Hematopoietic multipotent progenitor cell treated with erythropoietin and hydrocortisone succinate and interleukin-3 and kit ligand, for 6 days (in vitro differentiated cells): ENCODE measurements around the gene TGFBR3L.
A peak's percentile ranks its signal among the peaks of the same experiment; 100 is the strongest.
"Not testable (repeated sequence)": the region's sequence is repeated elsewhere in the genome, so short reads cannot be mapped to it uniquely, and the experiment has no call there.

ENCODE experiments used
- DNase-seq: peaks from one replicate; pipeline ENCODE4 v3.0.0-alpha.2; 2015

The TGFBR3L gene

DNA sequence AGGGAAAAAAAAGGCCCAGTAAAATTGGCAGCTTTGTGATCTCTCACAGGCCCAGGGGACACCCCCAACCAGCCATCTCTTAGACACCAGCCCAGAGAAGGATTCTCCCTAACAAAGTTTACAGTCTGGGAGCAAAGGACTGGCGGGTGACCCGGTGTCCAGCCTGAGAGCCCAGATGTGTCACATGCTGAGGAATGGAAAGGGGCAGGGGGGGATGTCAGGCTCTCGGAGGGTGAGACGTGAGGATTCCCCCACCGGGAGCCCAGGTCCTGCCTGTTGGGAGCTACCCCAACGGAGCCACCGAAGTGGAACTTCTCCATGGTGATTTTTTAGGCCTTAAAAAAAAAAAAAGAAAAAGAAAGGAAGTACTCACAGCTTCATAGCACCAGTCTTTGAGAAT, 16.1 kb downstream of the TGFBR3L start:
- no peak for DNase-seq

DNA sequence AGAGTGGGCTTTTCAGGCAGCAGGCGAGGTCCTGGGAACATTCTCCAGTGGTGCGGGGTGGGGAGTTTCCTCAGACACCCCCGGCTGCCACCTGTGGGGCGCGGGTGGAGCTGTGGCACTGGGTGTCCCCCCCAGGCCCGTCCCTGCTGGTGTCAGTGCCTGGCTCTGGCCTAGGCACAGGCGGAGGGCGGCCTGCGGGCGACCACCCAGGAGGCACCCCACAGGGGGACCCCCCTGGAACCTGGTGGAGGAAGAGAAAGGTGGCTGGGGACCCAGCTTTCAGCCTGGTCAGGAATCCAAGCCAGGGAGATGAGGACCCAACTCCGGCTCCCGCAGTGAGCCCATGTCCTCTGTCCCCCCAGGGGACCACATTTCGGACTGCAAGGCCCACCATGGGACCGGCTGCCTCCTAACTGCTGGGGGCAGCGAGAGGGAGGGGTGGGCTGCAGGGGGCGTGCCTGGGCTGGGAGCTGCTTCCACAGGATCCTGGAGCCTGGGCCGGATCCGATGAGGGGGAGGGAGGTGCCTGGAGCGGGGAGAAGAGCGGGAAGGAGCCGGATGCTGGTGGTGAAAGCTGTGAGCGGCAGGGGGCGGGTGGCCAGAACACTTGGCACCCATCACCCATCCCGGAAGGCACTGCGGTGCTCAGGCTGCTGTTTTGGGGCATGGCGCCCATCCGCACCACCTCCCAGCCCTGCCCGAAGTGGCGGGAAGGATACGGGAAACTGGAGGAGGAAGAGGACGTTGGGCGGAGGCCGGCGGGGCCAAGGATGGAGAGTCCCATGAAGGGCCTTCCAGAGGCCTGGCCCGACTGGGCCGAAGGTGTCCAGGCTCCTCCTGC, 16.8 kb downstream of the TGFBR3L start:
- no peak for DNase-seq

DNA sequence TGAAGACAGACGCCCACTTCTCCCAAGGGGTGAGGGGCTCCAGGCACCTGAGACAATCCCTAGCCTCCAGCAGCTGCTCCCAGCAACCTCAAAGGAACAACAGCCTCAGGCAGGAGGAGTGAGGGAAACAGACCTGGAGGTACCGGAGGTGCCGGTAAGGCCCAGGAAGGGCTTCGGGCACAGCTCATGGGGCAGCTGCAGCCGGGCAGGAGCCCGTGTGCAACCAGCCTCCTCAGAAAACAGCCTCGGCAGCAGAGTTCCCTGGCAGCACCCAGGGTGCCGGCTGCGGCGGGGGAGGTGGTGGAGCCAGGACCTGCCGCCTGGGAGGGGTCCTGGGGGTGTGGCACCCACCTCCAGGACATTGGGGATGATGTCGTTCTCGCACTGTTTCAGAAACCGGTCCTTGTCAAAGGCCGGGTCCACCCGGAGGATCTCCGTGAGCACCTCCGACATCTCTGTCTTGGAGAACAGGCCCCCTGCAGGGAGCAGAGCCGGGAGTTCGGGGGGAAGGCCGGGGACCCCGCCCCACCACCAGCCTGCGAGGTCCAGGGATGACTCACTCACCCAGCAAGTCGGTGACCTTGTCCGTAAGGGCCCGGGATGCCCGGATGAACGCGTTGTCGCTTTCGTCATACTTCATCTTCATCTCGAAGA, 17.8 kb downstream of the TGFBR3L start:
- no peak for DNase-seq

DNA sequence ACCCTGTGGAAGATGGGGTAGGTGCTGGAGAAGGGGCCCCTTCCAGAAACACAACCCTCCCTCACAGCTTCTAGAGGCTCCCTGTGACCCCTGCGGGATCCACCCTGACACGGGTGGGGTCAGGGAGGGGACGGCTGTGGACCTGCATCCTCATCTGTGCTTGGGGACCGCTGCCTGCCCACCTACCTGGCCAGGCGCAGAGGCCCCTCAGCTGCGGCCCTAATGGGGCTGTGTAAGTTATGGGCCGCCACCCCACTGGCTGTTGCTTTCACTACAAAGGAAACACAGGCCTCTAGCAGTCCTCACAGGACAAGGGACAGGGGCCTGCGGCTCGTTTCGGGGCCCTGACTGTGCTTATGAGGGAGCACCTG, 18.3 kb downstream of the TGFBR3L start:
- no peak for DNase-seq

DNA sequence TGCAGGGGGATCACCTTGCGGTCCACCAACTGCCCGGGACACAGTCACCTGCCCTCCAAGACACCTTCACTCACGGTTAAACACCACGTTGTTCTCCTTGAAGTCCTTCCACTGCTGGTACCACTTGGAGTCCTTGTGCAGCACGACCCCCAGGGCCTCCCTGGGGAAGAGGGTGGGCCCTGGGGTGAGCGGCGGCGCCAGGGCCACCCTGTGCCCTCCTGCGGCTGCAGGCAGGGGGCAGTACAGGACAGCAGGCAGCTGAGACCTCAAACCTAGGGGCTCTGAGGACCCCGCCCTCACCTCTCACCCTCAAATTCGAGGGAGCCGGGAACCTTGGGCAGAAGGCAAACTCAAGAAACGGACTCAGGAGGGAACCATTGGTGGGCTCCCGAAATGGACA, 18.8 kb downstream of the TGFBR3L start:
- DNase-seq, result no peak

DNA sequence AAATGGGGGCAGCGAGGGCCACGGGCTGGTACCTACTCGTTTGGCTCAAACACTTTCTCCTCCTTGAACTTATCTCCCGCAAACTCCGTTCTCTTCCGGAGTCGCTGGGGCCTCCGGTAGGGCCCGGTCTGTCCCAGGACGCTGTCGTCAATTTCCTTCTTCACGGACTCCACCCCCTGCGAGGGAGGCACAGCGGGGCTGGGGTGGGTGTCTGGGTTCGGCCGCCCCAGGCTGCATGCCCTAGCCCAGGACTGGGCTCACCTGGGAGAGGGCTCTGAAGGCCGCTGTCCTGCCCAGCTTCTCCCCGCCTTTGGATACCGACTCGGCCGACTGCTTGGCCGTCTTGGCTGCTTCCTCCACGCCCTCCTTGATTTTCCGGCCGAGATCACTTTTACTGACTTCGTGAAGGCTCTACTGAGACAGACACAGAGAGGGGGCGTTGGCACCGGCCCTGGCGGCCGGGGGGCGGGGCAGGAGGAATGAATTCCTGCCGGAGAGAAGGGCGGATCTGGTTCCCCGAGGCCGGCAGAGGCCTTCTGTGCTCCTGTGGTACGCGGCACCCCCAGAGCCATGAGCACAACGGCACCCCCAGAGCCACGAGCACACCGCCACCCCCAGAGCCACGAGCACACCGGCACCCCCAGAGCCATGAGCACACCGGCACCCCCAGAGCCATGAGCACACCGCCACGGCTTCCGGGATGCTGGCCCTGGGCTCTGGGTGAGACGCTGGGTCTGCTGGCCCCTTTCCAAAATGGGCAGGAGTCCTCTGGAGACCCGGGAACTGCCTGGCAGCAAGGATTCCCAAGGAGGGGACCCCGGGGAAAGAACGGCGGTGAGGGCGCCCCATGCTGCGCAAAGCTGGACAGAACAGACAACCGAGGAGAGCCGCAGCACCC, 19.4 kb downstream of the TGFBR3L start:
- no peak for DNase-seq

DNA sequence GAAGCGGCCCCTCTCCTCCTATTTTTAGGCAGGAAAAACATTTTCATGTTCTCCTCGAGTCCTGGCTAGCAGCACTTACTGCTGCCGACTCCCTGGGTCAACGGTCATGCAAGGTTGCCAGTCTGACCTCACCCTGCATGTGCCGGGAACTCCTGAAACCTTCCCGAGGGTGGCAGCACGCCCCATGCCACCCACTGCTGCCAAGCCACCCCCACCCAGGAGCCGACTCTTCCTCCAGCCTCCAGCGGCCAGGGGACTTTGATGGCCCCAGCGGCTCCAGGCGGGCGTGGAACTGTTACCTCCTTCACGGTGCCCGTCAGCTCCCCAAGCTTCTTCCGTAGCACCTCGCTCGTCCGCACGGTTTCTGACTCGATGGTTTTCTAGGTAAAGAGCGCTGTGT, 20.1 kb downstream of the TGFBR3L start:
- no peak for DNase-seq

DNA sequence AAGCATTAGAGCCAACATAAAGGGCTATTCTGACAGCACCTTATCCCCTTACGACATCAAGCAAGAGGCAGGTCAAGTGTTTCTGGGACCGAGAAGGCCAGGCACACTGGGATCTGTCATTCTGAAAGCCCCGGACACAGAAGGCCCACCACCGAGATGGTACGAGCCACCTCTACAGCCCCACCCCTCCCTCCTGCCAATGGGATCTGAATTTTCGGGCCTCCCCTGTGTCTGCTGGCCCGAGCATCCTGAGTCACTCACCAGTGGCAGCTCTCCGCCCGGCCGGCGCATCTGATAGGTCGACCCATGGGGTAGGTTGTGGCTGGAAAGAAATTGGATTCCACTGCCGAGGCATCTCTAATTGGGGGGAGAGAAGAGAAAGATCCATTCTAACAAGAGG, 26.2 kb downstream of the TGFBR3L start:
- no peak for DNase-seq

DNA sequence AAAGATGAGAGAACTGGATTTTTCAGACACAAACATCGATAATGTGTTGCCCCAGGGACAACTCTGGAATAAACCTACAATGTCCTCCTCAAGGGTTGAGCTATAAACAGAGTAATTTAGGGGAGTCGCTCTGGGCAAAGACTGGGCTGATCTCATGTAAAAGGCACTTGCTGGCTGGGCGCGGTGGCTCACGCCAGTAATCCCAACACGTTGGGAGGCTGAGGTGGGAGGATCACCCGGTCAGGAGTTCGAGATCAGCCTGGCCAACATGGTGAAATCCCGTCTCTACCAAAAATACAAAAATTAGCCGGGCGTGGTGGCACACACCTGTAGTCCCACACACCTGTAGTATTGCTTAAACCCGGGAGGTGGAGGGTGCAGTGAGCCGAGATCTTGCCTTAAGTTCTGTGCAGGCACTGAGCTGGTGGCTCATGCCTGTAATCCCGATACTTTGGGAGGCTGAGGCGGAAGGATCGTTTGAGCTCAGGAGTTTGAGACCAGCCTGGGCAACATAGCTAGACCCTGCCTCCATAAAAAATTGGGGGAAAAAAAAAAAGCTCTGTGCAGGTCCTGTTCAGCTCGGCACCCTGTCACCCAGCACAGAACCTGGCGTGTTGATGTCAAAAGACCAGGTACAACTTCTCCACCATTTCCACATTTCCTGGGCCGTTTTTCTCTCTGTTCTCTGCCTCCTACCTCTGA, 27.4 kb downstream of the TGFBR3L start:
- no peak for DNase-seq

DNA sequence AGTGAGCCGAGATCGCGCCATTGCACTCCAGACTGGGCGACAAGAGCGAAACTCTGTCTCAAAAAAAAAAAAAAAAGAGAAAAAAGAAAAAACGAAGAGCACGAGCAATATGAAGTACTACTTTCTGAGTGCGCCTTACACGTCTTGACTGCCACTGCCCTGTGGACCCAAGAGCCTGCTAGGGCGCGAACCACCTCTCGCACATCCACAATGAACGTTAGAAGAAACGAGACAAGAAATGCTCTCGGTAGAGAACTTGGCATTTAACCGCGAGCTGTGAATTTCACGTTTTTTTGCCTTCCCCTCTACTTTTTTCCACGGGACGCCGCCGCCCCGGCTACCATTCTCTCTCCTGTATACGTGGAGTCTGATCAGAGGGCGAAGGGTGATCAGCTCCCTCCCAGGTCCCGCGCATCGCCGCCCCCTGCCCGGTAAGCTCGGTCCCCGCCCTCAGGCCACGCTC, 28.4 kb downstream of the TGFBR3L start:
- DNase-seq, result peak; percentile 43

DNA sequence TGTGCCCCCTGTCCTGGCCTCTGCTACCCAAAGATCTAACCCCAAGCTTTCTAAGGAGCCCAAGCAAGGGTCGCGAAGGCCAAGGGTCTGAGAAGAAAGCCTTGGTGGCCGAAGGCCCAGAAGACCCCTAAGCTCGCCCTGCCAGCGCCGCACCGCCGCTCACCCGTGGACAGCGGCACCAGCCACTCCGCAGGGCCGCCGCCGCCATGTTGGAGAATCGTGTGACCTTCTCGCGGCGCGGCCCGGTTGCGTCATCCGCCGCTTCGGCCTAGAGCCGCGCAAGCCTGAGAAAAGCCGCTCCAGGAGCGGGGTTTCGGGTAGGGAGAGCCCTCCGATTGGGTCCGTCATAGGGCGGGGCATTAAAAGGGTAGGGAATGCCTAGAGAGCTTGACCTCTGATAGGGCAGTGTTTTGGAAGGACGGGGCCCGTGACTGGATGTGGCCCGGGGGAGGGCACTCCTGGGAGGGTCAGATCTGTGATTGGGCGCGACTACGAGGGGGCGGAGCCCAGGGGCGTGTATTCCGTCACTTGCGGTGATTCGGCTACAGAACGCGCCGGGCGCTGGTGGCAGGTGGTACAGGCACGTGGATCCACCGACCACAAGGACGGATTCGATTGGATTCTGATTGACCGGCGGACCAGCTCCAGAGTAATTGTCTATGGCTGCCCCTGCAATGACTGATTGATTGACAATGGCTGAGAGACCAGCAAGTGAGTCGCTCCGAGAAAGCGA, 29.0 kb downstream of the TGFBR3L start, which contains the start of gene TIMM44:
Gene TIMM44, minus strand, starts transcription at position 223 of the 733 bp plus-strand sequence. Its CDS starts 15 bp downstream, at position 208.
- DNase-seq, result peak; percentile 100

DNA sequence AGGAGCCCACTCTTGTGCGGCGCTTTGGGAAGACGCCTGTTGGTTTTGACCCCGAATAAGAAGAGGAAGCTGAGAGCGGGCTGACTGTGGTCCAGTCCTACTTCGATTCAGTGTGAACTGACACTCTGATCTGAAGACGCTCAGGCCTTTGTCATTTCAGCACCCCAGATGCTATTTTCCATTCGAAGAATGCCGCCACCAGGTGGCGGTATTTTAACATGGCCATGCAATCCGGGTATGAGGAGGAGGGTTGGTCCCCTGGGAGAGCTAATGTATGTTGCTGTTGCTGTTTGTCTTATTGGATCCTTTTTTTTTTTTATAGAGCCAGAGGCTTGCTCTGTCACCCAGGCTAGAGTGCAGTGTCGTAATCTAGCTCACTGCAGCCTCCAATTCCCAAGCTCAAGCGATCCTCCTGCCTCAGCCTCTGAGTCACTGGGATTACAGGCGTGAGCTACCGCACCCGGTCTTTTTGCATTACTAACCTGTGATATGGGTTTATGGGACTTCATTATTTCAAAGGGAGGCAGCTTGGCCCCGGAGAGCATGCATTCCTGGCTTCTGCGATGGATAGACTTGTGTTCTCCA, 29.6 kb downstream of the TGFBR3L start:
- peak; percentile 95 for DNase-seq

DNA sequence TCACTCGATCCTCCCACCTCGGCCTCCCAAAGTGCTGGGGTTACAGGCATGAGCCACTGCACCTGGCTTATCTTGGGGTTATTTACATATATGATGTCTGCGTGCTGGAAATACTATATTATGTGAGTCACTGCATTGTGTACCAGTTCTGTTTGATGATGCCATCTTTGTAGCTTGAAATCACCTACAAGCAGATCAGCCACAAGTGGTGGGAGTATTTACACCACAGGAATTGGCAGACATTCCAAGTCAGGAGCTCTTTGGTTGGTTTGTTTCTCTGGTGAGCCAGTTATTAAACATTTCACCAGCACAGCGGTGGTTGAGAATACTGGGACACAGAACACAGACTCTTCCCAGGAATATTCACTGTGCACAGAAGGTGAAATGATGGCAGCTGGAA, 33.3 kb downstream of the TGFBR3L start:
- DNase-seq, result no peak

DNA sequence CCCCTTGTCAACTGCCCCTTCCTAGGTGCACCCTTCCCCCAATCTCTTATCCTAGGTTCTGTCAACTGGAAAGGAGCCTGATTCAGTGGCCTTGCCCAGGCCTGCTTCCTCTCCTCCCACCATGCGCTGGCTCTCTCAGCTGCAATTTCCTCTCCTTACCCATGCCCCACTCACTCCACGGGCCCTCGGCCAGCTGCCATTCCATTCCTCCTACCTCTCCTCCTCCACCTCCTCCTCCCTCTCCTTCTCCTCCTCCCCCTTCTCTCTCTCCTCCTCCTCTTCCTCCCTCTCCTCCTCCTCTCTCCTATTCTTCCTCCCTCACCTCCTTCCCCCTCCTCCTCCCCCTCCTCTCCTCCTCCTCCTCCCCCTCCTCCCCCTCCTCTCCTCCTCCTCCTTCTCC, 38.4 kb downstream of the TGFBR3L start:
- no peak for DNase-seq

DNA sequence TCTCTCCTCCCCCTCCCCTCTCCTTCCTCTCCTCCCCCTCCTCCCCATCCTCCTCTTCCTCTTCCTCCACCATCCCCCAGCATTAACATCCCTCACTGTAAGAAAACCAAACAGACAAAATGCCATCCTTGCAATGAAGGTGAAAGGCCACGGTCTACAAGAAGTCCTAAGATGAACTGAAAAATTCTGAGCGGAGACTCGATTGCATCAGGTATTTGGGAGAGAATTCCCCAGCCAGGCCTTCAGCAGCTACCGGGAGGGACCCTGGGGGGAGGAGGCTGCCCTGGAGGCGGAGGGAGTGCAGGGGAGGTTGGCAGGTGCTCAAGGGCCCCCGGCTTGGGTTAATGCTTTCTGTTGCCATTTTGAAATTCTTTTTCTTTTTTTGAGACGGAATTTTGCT, 38.9 kb downstream of the TGFBR3L start:
- DNase-seq, result no peak

DNA sequence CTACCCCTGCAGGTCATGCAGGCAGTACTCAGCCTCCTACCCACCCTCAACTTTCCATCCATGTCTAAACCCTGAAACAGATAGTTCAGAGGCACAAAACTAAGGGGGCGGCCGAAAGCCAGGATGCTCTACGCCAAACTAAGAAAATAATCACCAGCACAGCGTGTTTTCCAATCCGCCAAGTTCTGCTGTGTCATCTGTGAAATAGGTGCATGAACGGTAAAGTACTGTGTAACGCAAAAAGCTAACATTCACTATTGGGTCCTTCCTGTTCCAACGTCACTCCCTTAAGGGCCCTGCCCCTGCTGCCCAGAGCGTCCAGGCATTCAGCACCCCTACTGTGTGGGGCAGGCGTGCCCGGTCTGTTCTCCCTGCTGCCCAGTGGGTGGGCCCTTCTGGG, 41.1 kb downstream of the TGFBR3L start:
- DNase-seq, result no peak

DNA sequence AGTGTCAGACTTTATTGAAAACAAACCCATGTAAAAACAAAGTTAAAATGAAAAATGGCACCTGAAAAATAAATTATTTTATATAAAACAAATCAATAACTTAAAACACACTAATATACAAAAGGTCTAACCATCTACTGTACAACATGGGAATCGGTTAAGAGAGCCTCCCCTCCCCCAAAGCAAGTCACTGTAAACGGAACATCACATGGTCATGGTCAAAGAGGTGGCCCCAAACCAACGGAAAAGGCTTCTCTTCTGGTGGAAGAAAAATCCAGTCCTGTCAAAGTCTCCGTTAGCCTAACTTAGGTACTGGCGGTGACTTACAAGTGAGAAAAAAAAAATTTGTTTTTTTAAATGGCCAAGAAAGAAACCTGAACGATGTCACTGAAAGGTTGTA, 44.6 kb downstream of the TGFBR3L start:
- DNase-seq, result peak; percentile 63

DNA sequence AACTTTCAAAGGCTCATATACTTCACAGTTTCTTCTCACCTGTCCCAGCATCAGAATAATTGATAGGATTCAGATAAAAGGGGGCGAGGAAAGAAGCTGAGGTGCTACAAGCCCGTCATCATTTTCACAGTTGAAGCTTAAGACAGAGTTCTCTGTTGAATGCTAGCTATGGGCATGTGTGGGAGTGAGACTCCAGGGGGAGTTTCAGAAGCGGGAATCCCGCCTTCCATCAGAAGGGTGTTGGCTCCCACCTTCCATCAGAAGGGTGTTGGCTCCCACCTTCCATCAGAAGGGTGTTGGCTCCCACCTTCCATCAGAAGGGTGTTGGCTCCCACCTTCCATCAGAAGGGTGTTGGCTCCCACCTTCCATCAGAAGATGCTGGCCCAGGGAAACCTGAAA, 46.5 kb downstream of the TGFBR3L start:
- not testable (repeated sequence) for DNase-seq

DNA sequence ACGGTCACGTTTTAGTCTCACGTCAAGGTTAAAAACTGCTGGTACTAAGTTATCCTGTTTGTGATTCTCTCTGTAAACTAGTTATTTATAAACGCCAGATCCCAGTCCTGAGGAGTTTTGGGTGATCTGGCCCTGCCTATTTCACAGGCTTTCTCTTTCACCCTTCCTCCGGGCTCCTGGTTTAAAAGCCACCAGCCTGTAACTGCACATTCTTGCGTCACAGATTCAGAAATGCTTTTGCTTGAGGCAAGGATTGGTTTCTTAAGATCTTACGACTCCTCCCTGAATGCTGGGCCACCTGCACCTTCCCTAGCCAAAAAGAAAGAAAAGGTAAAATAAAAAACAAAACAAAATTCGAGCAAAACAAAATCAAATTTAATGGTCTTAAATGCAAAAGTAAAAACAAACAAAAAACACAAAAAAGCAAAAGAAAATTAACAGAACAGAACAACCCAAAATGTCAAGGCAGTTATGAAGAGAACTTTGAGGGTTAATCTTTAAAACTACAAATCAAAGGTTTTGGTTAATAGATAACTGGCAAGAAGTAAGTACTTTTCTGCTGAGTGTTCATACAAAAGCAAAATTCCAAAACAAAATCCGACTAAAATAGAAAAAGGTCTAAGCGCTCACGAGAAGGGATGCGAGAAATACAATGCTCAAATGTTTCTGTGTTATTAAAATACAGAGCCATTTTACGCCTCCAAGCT, 47.4 kb downstream of the TGFBR3L start:
- no peak for DNase-seq

DNA sequence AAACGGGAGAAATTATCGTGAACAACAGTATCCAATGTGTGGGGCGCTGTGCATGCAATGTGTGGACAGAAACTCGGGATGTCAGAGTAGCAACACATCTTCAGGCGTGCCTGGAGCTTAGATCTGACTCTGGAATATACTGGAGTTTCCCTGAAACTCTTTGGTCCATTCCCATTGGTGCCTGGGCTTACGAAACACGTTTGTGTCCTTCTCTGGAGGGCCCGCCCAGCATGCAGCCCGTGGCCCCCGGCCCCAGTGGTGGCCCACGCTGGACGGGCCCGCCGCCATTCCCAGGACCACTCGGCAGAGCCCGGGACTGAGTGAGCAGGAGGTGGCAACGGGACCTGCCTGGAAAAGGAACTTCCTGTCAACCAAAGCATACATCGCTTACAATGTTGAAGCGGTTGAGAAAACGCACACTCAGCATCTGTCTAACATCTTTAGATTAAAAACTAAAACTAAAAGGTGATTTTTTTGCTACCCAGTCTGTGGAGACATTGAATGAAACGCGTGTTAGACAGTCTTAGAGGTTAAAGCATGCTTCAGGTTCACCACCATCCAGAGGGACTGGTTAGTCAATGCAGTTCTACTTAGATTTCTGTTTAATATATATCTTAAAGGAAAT, 48.1 kb downstream of the TGFBR3L start:
- DNase-seq, result no peak
